Stimulated activated CD8-positive, alpha-beta memory T cell treated with anti-CD3 and anti-CD28 coated beads, Interleukin-15, amount 100 ng/mL, for 24 hours (primary cell): Measurements from ENCODE around the gene TRAF4.
"Not testable (repeated sequence)": the region's sequence is repeated elsewhere in the genome, so short reads cannot be mapped to it uniquely, and the experiment has no call there.

Experiments
- DNase-seq: peaks from one replicate; pipeline ENCODE4 v3.0.0-alpha.2; 2020; ENCODE audit warnings: low read depth

TRAF4 gene

GRCh38 chr17:28747801-28748750 is 4.3 kb downstream of the TRAF4 start:
- DNase-seq: no peak

DNA sequence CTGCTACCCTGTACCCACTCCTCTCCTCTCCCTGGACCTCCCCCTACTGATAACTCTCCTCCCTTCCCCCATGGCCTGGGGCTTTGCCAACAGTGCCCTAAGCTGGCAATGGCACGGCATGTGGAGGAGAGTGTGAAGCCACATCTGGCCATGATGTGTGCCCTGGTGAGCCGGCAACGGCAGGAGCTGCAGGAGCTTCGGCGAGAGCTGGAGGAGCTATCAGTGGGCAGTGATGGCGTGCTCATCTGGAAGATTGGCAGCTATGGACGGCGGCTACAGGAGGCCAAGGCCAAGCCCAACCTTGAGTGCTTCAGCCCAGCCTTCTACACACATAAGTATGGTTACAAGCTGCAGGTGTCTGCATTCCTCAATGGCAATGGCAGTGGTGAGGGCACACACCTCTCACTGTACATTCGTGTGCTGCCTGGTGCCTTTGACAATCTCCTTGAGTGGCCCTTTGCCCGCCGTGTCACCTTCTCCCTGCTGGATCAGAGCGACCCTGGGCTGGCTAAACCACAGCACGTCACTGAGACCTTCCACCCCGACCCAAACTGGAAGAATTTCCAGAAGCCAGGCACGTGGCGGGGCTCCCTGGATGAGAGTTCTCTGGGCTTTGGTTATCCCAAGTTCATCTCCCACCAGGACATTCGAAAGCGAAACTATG is 5.2 kb downstream of the TRAF4 start:
- DNase-seq: no peak

DNA sequence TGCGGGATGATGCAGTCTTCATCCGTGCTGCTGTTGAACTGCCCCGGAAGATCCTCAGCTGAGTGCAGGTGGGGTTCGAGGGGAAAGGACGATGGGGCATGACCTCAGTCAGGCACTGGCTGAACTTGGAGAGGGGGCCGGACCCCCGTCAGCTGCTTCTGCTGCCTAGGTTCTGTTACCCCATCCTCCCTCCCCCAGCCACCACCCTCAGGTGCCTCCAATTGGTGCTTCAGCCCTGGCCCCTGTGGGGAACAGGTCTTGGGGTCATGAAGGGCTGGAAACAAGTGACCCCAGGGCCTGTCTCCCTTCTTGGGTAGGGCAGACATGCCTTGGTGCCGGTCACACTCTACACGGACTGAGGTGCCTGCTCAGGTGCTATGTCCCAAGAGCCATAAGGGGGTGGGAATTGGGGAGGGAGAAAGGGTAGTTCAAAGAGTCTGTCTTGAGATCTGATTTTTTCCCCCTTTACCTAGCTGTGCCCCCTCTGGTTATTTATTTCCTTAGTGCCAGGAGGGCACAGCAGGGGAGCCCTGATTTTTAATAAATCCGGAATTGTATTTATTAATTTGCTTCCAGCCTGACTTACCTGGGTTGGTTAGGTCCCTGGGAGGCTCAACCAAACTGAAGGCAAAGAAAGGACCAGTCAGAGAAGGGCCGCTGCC is 5.8 kb downstream of the TRAF4 start:
- no peak for DNase-seq

DNA sequence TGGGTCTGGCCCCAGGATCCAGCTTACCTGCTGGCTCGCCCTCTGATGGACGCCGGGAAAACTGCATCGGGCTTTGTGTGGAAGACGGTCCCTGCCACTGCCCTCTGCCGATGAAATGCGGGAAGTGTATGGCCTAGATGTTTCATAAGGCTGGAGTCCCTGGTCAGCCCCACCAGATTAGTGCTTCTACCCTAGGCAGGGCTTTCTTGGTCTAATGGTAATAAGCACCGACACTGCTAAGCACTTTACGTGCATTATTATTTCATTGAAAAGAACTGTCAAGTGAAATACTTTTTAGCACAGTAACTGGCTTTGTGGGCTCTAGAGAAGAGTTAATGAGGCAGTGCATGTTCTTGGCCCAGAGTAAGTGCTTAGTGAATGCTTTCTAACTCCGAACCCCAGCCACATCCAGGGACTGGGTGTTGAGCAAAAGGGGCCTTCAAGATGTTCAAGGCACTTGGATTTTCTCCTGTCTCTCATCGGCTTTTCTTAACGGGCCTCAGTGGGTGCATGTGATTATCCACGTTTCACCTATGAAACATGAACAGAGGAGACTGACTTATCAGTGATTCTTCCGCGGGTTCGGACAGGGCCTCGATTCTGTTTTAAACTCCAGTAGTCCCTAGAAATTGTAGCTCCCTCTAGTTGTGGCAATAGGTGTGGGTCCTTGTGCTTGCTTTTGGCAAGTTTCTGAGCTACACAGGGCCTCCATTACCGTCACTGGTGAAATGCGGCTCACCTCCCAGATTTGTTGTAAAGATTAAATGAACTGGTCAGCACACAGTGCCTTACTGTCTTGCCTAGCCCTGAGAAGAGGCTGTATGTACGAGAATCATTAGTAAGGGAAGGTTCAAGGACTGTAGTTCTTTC is 6.6 kb downstream of the TRAF4 start:
- peak; percentile 60 for DNase-seq

DNA sequence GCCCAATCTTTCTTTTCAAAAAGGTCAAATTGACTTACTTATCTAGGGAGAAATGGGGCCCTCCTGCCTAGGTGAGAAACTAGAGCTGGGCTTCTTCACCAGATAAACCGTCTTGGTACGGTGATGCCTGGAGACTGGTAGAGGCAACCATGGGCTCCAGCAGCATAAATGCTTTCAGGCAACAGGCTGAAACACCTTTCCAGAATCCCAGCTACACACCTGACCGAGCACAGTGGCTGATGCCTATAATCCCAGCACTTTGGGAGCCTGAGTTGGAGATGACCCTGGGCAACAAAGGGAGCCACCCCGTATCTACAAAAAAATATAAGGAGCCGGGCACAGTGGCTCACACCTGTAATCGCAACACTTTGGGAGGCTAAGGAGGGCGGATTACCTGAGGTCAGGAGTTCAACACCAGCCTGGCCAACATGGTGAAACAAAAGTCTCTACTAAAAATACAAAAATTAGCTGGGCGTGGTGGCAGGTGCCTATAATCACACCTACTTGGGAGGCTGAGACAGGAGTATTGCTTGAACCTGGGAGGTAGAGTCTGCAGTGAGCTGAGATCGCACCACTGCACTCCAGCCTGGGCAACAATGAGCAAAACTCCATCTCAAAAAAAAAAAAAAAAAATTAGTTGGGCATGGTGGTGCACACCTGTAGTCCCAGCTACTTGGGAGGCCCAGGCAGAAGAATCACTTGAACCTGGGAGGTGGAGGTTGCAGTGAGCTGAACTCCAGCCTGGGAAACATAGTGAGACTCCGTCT is 8.0 kb downstream of the TRAF4 start:
- no peak for DNase-seq

GRCh38 chr17:28755486-28755885 is 11.7 kb downstream of the TRAF4 start:
- DNase-seq: no peak

DNA sequence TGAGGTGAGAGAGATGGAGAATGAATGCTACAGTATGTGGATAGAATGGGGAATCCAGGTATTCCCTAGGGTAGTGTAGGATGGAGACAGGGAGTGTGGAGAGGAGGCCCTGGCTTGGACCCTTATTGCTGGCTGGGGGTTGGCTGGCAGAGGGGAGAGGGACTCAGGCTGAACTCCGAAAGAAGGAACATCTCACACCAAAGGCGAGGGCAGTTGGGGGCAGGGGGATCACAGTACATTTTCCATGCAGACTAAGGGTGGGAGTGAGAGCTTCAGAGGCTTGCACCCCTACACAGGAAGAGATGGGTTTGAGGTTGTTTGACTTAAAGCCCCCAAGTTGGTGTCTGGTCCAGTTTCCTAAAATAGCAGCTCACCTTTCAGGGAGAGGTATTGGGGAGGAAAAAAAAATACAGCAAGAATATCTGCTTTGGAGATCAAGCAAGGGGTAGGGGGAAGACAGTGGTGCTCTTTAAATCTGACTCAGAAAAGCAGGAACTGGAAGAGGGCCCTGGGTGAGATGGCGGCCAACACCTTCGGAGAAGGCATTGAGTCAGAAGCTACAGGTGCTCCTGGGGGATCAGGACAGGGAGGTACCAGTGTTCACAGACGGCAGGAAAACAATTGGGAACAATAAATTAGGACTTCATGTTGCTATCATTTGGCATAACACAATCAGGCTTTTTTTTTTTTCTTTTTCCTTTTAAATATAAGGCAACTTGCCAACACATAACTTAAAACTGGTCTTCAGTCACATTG is 12.4 kb downstream of the TRAF4 start:
- DNase-seq: no peak

- no peak for DNase-seq
These were observed 14.8 kb downstream of the TRAF4 start for GRCh38 chr17:28758411-28759121.

GRCh38 chr17:28759256-28759865 is 15.6 kb downstream of the TRAF4 start:
- DNase-seq: no peak

GRCh38 chr17:28760601-28761562 is 17.1 kb downstream of the TRAF4 start:
- DNase-seq: no peak

GRCh38 chr17:28763137-28763799 is 19.5 kb downstream of the TRAF4 start:
- DNase-seq: no peak

- no peak for DNase-seq
These were observed 20.0 kb downstream of the TRAF4 start for GRCh38 chr17:28763804-28764266.

DNA sequence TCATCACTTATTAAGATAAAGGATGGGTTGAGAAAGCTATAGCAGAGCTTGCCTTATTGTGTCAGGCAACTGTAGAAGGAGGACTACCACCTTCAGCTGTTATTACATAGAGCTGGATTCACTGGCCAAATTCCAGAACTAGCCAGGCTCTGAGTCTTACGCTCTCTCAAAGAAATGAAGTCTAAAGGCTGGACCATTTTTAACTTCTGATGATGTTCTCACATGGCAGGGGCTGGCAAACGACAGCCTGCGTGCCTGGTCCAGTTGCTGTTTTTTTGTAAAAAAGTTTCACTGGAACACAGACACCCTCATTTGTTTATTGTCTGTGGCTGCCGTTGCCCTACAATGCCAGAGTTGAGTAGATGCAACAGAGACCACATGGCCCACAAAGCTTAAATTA is 21.2 kb downstream of the TRAF4 start:
- DNase-seq: no peak

DNA sequence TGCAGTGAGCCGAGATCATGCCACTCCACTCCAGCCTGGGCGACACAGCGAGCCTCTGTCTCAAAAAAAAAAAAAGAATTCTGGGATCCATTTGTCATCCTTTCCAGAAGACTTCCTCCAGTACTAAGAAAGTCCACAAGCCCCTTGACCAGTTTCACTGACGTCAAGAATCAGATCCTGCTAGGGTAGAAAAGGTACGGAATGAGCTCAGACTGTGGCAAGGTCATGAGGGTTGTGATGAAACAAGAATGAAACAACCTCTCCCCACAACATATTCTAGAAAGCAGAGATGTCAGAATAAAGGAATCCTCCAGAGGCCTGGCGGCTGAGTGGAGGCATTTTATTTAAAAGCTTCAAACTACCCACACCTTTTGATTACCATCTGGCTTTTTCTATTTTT is 29.9 kb downstream of the TRAF4 start:
- DNase-seq: no peak

DNA sequence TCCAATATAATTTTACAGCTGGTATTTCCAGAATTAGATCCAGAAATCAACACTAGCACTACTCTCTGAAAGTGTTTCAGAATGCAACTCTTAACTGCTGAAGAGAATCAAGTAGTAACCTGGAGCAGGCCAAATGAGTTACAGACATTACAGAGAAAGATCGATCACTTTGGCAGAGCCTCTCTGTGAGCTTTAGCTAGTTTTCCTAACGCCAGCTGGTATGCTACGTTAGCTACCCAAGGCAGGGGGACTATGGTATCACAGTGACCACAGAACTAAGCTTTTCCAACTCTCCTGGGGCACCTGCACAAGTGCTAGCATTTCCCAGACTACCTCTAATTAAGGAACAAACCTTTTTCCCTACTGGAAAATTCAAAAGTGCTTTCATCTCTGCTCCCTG is 30.4 kb downstream of the TRAF4 start:
- DNase-seq: no peak

DNA sequence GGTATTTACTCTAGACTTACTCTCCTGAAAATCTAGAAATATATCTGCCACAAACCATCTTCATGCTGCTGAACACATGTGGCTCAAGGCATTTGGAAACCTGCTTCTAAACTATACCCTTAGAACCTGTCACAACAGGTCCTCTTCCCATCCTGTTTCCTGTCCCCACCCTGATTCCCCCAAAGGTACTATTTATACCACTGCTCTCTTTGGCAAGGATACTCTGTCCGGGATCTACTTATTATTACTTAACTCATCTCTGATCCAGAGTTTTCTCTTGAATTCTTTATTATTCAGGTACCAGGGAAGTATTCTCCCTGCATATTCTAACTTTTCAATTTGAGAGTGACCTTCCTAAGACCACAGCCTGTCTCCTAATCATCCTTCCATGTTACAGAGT is 33.4 kb downstream of the TRAF4 start:
- DNase-seq: no peak

DNA sequence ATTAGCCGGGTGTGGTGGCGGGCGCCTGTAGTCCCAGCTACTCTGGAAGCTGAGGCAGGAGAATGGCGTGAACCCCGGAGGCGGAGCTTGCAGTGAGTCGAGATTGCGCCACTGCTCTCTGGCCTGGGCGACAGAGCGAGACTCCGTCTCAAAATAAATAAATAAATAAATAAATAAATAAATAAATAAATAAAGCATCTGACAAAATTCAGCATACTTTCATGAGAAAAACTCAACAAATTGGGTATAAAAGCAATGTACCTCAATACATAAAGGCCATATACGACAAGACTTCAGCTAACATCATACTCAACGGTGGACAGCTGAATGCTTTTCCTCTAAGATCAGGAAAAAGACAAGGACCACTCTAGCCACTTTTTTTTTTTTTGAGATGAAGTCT is 35.8 kb downstream of the TRAF4 start:
- DNase-seq: not testable (repeated sequence)
